OCI-LY7 (cell line): ENCODE data around the gene TAGLN2.

Experiments
- EZH2phosphoT487 ChIP-seq: fragments of 200-600 bp; sonication (generic); IDR thresholded peaks from 2 replicates; pipeline ENCODE4 v1.6.1; 2018; ENCODE audit warnings: low read depth, borderline replicate concordance, mild to moderate bottlenecking, mixed run types, antibody characterized with exemption, low read length, moderate library complexity, mixed read lengths
- TF ChIP-seq, protein P1 (sequence below): fragments of 200-600 bp; sonication (generic); conservative IDR thresholded peaks from 2 replicates; pipeline ENCODE4 v1.5.1; 2014; ENCODE audit warnings: mild to moderate bottlenecking, antibody characterized with exemption, low read length, moderate library complexity, mixed read lengths

DNA sequence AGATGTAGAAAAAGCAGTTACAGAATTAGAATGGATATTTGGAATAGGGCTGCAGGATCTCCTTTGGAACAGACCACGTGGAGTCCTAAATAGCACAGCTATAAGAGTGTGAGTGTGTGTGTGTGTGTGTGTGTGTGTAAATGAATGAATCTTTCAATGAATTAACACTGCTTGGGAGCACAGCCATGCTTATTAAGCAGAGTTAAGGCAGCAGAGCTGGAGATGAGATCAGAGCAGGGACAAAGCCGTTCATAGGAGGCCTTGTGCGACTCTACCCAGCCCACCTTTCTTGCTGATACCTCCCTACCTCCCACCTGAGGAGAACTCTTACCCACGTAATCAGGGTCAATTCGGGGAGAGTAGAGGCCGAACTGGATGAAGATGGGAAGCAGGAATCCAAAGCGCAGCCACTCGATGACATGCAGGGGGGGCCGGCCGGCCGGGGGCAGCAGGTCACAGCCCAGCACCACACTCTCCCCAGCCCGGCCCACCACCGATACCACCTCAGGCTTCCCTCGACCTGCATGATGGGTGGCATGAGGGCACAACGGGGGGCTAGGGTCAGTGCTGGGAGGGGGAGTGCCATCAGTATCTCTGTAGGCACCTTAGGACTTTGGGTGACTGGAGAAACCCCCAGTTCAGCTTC is 17.4 kb upstream of the TAGLN2 start:
- TF ChIP-seq, protein P1, sequence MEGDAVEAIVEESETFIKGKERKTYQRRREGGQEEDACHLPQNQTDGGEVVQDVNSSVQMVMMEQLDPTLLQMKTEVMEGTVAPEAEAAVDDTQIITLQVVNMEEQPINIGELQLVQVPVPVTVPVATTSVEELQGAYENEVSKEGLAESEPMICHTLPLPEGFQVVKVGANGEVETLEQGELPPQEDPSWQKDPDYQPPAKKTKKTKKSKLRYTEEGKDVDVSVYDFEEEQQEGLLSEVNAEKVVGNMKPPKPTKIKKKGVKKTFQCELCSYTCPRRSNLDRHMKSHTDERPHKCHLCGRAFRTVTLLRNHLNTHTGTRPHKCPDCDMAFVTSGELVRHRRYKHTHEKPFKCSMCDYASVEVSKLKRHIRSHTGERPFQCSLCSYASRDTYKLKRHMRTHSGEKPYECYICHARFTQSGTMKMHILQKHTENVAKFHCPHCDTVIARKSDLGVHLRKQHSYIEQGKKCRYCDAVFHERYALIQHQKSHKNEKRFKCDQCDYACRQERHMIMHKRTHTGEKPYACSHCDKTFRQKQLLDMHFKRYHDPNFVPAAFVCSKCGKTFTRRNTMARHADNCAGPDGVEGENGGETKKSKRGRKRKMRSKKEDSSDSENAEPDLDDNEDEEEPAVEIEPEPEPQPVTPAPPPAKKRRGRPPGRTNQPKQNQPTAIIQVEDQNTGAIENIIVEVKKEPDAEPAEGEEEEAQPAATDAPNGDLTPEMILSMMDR = no peak
- TF ChIP-seq EZH2phosphoT487 = no peak
